IMR-90 (cell line): ENCODE results near the gene BLOC1S5. TPM values are rescaled to one million over a fixed set of nuclear protein-coding genes. Genes with fewer than 3 reads are reported as not detected.

Experiments used
- ATAC-seq: fragments of 200-7000 bp; cut with Tn5 transposase; 2 replicates; pipeline ENCODE4 v1.9.1; 2020; ENCODE audit warnings: low read depth, mild to moderate bottlenecking, moderate library complexity
- BruUV-seq: library from RNA; stranded (reverse); fragments of 400-500 nt; replicated peaks from 2 replicates; lab custom pipeline; 2021; lab: Mats Ljungman, UMichigan
- CTCF ChIA-PET: fragments of 300-600 bp; formaldehyde crosslinking; extraction: SDS; loops from one replicate; lab custom pipeline; 2021; ENCODE audit warnings: antibody characterized with exemption; lab: Yijun Ruan, JAX
- POLR2A ChIA-PET: fragments of 300-600 bp; sonication (Branson Sonifier 250); formaldehyde crosslinking; loops from one replicate; lab custom pipeline; 2022; ENCODE audit warnings: antibody characterized with exemption; ENCODE audit not compliant: unreplicated experiment; lab: Charles Lee
- DNase-seq: peaks from one replicate; pipeline ENCODE4 v3.0.0; 2013
- H2AFZ ChIP-seq: replicated peaks from 2 replicates; pipeline ENCODE3; 2013; ENCODE audit warnings: low read length, mild to moderate bottlenecking; ENCODE audit not compliant: poor library complexity
- H2AK5ac ChIP-seq: 2 replicates; pipeline ENCODE4 v1.6.1; 2013; ENCODE audit warnings: low read depth, low read length, inconsistent platforms
- H2AK9ac ChIP-seq: replicated peaks from 2 replicates; pipeline ENCODE3; 2013; ENCODE audit warnings: mild to moderate bottlenecking, low read depth, low read length, moderate library complexity; ENCODE audit not compliant: poor library complexity
- H2BK120ac ChIP-seq: 2 replicates; pipeline ENCODE4 v1.6.1; 2013; ENCODE audit warnings: low read depth, low read length, inconsistent platforms
- H2BK15ac ChIP-seq: 3 replicates; pipeline ENCODE4 v1.6.1; 2013; ENCODE audit warnings: low read depth, low read length, inconsistent platforms
- H2BK20ac ChIP-seq: 2 replicates; pipeline ENCODE4 v1.6.1; 2013; ENCODE audit warnings: low read depth, mild to moderate bottlenecking, inconsistent platforms, low read length, moderate library complexity
- H2BK5ac ChIP-seq: 2 replicates; pipeline ENCODE4 v1.6.1; 2013; ENCODE audit warnings: mild to moderate bottlenecking, low read depth, low read length, inconsistent platforms; ENCODE audit not compliant: poor library complexity, severe bottlenecking
- H3K14ac ChIP-seq: replicated peaks from 2 replicates; pipeline ENCODE4 v1.6.1; 2013; ENCODE audit warnings: low read depth, low read length, inconsistent platforms
- H3K18ac ChIP-seq: 2 replicates; pipeline ENCODE4 v1.6.1; 2013; ENCODE audit warnings: low read depth, low read length, control low read depth
- H3K23ac ChIP-seq: 2 replicates; pipeline ENCODE4 v1.6.1; 2013; ENCODE audit warnings: low read depth, low read length, inconsistent platforms
- H3K27ac ChIP-seq: 2 replicates; pipeline ENCODE4 v1.5.1; 2013; ENCODE audit warnings: mild to moderate bottlenecking, control low read depth, low read length; ENCODE audit not compliant: insufficient read depth
- H3K27me3 ChIP-seq: 2 replicates; pipeline ENCODE4 v1.6.1; 2013; ENCODE audit warnings: low read length; ENCODE audit not compliant: control insufficient read depth, insufficient read depth
- H3K36me3 ChIP-seq: 2 replicates; pipeline ENCODE4 v1.6.1; 2013; ENCODE audit warnings: low read length, mixed read lengths; ENCODE audit not compliant: control insufficient read depth, insufficient read depth
- H3K4ac ChIP-seq: 2 replicates; pipeline ENCODE4 v1.6.1; 2013; ENCODE audit warnings: low read depth, low read length, inconsistent platforms
- H3K4me1 ChIP-seq: 2 replicates; pipeline ENCODE4 v1.6.1; 2013; ENCODE audit warnings: low read length, mixed read lengths; ENCODE audit not compliant: control insufficient read depth, insufficient read depth
- H3K4me2 ChIP-seq: 2 replicates; pipeline ENCODE4 v1.6.1; 2013; ENCODE audit warnings: low read depth, mild to moderate bottlenecking, control low read depth, low read length, moderate library complexity
- H3K4me3 ChIP-seq: 2 replicates; pipeline ENCODE4 v1.5.1; 2013; ENCODE audit warnings: low read depth, mild to moderate bottlenecking, control low read depth, low read length, moderate library complexity; ENCODE audit not compliant: insufficient read depth
- H3K56ac ChIP-seq: 2 replicates; pipeline ENCODE4 v1.6.1; 2013; ENCODE audit warnings: low read length, inconsistent platforms; ENCODE audit not compliant: insufficient read depth; ENCODE audit errors: extremely low read depth
- H3K79me1 ChIP-seq, 2 experiments: 2 replicates each; pipeline ENCODE4 v1.6.1; 2013; ENCODE audit warnings: low read length in 2 of 2, inconsistent platforms in 1 of 2, low read depth in 1 of 2
- H3K9ac ChIP-seq: 2 replicates; pipeline ENCODE4 v1.6.1; 2013; ENCODE audit warnings: low read depth, low read length, control low read depth
- H3K9me1 ChIP-seq: 2 replicates; pipeline ENCODE4 v1.6.1; 2013; ENCODE audit warnings: low read length, inconsistent platforms; ENCODE audit not compliant: insufficient read depth
- H3K9me3 ChIP-seq: 2 replicates; pipeline ENCODE4 v1.6.1; 2013; ENCODE audit warnings: low read length; ENCODE audit not compliant: control insufficient read depth, insufficient read depth
- H4K20me1 ChIP-seq: 2 replicates; pipeline ENCODE4 v1.6.1; 2013; ENCODE audit warnings: low read length, inconsistent platforms; ENCODE audit not compliant: insufficient read depth
- H4K5ac ChIP-seq: 2 replicates; pipeline ENCODE4 v1.6.1; 2013; ENCODE audit warnings: mild to moderate bottlenecking, low read depth, low read length, control low read depth
- H4K8ac ChIP-seq, 2 experiments: 2 replicates each; pipeline ENCODE4 v1.6.1; 2013; ENCODE audit warnings: low read depth in 2 of 2, low read length in 2 of 2, control low read depth in 1 of 2, inconsistent platforms in 1 of 2
- H4K91ac ChIP-seq: 2 replicates; pipeline ENCODE4 v1.6.1; 2013; ENCODE audit warnings: low read depth, low read length, inconsistent platforms; ENCODE audit not compliant: insufficient read depth
- CEBPB ChIP-seq: IDR thresholded peaks from 2 replicates; pipeline ENCODE4 v1.6.1; 2012; ENCODE audit warnings: low read depth, low read length, improper control_type of control experiment
- FOS ChIP-seq: fragments of 150-350 bp; IDR thresholded peaks from 2 replicates; pipeline ENCODE4 v1.6.1; 2016; ENCODE audit warnings: low read depth, low read length
- MAFK ChIP-seq: IDR thresholded peaks from 2 replicates; pipeline ENCODE4 v1.6.1; 2012; ENCODE audit warnings: low read depth, low read length, improper control_type of control experiment
- MAZ ChIP-seq: IDR thresholded peaks from 2 replicates; pipeline ENCODE4 v1.6.1; 2012; ENCODE audit warnings: low read depth, mild to moderate bottlenecking, low read length, improper control_type of control experiment, moderate library complexity, borderline replicate concordance
- MXI1 ChIP-seq: IDR thresholded peaks from 2 replicates; pipeline ENCODE4 v1.6.1; 2012; ENCODE audit warnings: low read depth, mild to moderate bottlenecking, low read length, moderate library complexity, borderline replicate concordance
- NFE2L2 ChIP-seq: fragments of 150-350 bp; IDR thresholded peaks from 2 replicates; pipeline ENCODE4 v1.6.1; 2016; ENCODE audit warnings: low read depth, mild to moderate bottlenecking, low read length
- POLR2A ChIP-seq: IDR thresholded peaks from 2 replicates; pipeline ENCODE4 v1.6.1; 2012; ENCODE audit warnings: mild to moderate bottlenecking, low read depth, low read length
- RAD21 ChIP-seq: IDR thresholded peaks from 2 replicates; pipeline ENCODE4 v1.6.1; 2012; ENCODE audit warnings: low read length, improper control_type of control experiment
- RCOR1 ChIP-seq: IDR thresholded peaks from 2 replicates; pipeline ENCODE4 v1.6.1; 2012; ENCODE audit warnings: mild to moderate bottlenecking, low read length, improper control_type of control experiment; ENCODE audit not compliant: insufficient replicate concordance
- RFX5 ChIP-seq: IDR thresholded peaks from 2 replicates; pipeline ENCODE4 v1.8.0; 2012; ENCODE audit warnings: low read depth, mild to moderate bottlenecking, low read length, moderate library complexity
- SMC3 ChIP-seq: fragments of 150-350 bp; IDR thresholded peaks from 2 replicates; pipeline ENCODE4 v1.6.1; 2016; ENCODE audit warnings: low read depth, mild to moderate bottlenecking, antibody characterized with exemption, low read length, moderate library complexity
- WGBS, 2 experiments: methylation state at CpG; one replicate each; pipeline versions ENCODE4 v1.1.5 to v1.1.7; 2013; ENCODE audit warnings: missing lambda C conversion rate in 2 of 2; ENCODE audit not compliant: insufficient read length in 1 of 2; ENCODE audit errors: extremely low coverage in 2 of 2; 5-methylcytosine and 5-hydroxymethylcytosine counted together
- dilution Hi-C: fragments of 300-500 bp; cut with HindIII; formaldehyde crosslinking; loops from one replicate; pipeline ENCODE4 v1.14.3; 2018; ENCODE audit warnings: low sequenced_read_pairs; ENCODE audit not compliant: unreplicated experiment
- in situ Hi-C: fragments of 300-500 bp; cut with MboI; formaldehyde crosslinking; loops from 3 replicates; pipeline ENCODE4 v1.14.3; 2019; ENCODE audit warnings: low sequenced_read_pairs, inconsistent platforms, mixed read lengths
- intact Hi-C: fragments of 100-400 bp; cut with micrococcal nuclease; formaldehyde crosslinking; loops from 2 replicates; pipeline ENCODE4 v1.10.0; 2022
- polyA plus RNA-seq, 3 experiments: library from polyadenylated mRNA; depleted of rRNA; stranded (reverse); fragments of >200 nt; gene quantifications; 2 replicates each; pipeline ENCODE4 v1.2.3, GENCODE V29; 2012; ENCODE audit warnings: low replicate concordance in 1 of 3
- total RNA-seq: library from RNA; depleted of rRNA; stranded (reverse); fragments of >200 nt; gene quantifications from 2 replicates; pipeline ENCODE4 v1.2.3, GENCODE V29; 2012
- TF ChIP-seq, protein P1 (sequence below): fragments of 150-350 bp; IDR thresholded peaks from 2 replicates; pipeline ENCODE4 v1.6.1; 2017; ENCODE audit warnings: mild to moderate bottlenecking, antibody characterized with exemption, low read length, low read depth
- TF ChIP-seq, protein P2 (sequence below): conservative IDR thresholded peaks from 2 replicates; pipeline ENCODE4 v1.5.1; 2012; ENCODE audit warnings: mild to moderate bottlenecking, low read depth, low read length, improper control_type of control experiment

The BLOC1S5 gene
- total and polyA plus RNA-seq, 2 of the 4 experiments (the other 2 are of a cell fraction) = 4.8 to 17.2 TPM

DNA sequence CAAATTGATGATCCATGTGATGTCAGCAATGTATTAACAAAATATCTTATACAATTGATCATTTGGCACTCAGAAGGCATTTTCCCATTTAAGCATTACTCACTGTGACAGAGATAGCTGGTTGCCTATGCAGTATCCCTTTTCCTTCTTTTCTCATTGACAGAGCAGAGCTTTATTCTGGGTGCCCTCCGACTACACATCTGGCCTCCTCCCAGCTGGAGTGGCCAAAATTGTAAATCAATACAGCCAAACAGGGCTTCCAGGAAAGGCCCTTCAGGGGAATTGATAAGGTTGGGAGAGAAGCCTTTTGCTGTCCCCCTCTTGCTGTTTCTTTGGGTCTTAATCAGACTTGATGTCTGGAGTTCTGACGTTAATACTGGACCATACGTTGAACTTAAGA, 9.6 kb upstream of the BLOC1S5 start:
- Histone ChIP-seq H2BK15ac (no peak overlapping the region), H2BK5ac (no peak overlapping the region), H3K14ac (no peak overlapping the region), H3K79me1 (peaks cover 9 to 11% of the 10 kb centered on the region in 2 experiments; a peak in 3 of 4 replicates), H2BK120ac (no peak overlapping the region), H3K4ac (no peak overlapping the region), H3K4me1 (no peaks in the 10 kb centered on the region), H4K8ac (no peak overlapping the region), H2AFZ (no peak overlapping the region), H3K9me3 (no peaks in the 10 kb centered on the region), H2BK20ac (no peak overlapping the region), H4K20me1 (no peaks in the 10 kb centered on the region), H3K4me2 (no peak overlapping the region), H4K5ac (no peak overlapping the region), H3K27me3 (no peaks in the 10 kb centered on the region), H3K9me1 (no peaks in the 10 kb centered on the region), H3K18ac (no peak overlapping the region), H4K91ac (no peak overlapping the region), H3K56ac (no peak overlapping the region), H3K4me3 (no peak overlapping the region), H2AK9ac (no peak overlapping the region), H3K23ac (no peak overlapping the region), H3K27ac (no peak overlapping the region), H3K36me3 (no peaks in the 10 kb centered on the region), H3K9ac (no peak overlapping the region), H2AK5ac (no peak overlapping the region)
- no CpG with 5 or more reads among the region's 3 CpGs for WGBS, 2 experiments
- in situ Hi-C loops (loop anchor here (25.0 kb wide), 1 partner anchor 786 kb away; no protein-coding TSS in a partner anchor), dilution Hi-C loops (no loop called here), intact Hi-C loops (no loop called here)
- DNase-seq = no peak
- ChIA-PET POLR2A (no interaction called here), CTCF (no interaction called here)
- no peak for ATAC-seq
- BruUV-seq = no TSS peak
- TF ChIP-seq RAD21 = no peak
- TF ChIP-seq CEBPB = no peak
- TF ChIP-seq RCOR1 = no peak
- TF ChIP-seq SMC3 = no peak
- TF ChIP-seq MAZ = no peak
- no peak for TF ChIP-seq RFX5
- TF ChIP-seq MXI1 = no peak
- TF ChIP-seq FOS = no peak
- no peak for TF ChIP-seq POLR2A
- TF ChIP-seq, protein P1, sequence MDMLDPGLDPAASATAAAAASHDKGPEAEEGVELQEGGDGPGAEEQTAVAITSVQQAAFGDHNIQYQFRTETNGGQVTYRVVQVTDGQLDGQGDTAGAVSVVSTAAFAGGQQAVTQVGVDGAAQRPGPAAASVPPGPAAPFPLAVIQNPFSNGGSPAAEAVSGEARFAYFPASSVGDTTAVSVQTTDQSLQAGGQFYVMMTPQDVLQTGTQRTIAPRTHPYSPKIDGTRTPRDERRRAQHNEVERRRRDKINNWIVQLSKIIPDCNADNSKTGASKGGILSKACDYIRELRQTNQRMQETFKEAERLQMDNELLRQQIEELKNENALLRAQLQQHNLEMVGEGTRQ = no peak
- no peak for TF ChIP-seq MAFK
- TF ChIP-seq, protein P2, sequence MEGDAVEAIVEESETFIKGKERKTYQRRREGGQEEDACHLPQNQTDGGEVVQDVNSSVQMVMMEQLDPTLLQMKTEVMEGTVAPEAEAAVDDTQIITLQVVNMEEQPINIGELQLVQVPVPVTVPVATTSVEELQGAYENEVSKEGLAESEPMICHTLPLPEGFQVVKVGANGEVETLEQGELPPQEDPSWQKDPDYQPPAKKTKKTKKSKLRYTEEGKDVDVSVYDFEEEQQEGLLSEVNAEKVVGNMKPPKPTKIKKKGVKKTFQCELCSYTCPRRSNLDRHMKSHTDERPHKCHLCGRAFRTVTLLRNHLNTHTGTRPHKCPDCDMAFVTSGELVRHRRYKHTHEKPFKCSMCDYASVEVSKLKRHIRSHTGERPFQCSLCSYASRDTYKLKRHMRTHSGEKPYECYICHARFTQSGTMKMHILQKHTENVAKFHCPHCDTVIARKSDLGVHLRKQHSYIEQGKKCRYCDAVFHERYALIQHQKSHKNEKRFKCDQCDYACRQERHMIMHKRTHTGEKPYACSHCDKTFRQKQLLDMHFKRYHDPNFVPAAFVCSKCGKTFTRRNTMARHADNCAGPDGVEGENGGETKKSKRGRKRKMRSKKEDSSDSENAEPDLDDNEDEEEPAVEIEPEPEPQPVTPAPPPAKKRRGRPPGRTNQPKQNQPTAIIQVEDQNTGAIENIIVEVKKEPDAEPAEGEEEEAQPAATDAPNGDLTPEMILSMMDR = no peak
- TF ChIP-seq NFE2L2 = no peak
